DMS 273 (cell line): ENCODE data around the gene AIF1L.
"Not testable (repeated sequence)": the region's sequence is repeated elsewhere in the genome, so short reads cannot be mapped to it uniquely, and the experiment has no call there.

Source experiments
- DNase-seq: peaks from one replicate; lab custom pipeline; 2025; ENCODE audit not compliant: unreplicated experiment; lab: John Stamatoyannopoulos, UW

AIF1L gene

GRCh38 chr9:131098391-131099101 is 2.2 kb downstream of the AIF1L start:
- no peak for DNase-seq

- no peak for DNase-seq
Observed at GRCh38 chr9:131099102-131099606, 2.8 kb downstream of the AIF1L start.

GRCh38 chr9:131099845-131100244 is 3.5 kb downstream of the AIF1L start:
- DNase-seq = not testable (repeated sequence)

DNA sequence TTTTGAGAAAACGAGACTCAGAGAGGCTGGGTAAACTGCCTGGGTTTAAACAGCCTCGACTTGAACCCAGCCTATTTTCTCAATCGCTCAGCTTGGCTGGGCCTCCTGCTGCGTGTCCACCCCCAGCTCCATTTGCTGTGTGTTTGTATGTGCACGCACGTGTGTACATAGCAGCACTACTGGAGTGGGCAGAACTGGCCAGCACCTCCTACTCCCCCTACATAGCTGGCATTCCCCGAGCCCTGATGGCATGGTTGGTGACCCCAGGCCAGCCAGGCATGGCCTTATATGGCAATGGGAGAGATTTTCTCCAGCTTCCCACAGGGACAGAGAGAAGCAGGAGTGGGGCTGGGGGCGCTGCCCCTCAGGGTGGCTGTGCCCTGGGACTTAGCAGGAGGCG is 4.1 kb downstream of the AIF1L start:
- DNase-seq = no peak

- DNase-seq = no peak
Observed at GRCh38 chr9:131101207-131101964, 5.1 kb downstream of the AIF1L start.

GRCh38 chr9:131103024-131103423 is 6.7 kb downstream of the AIF1L start:
- no peak for DNase-seq

DNA sequence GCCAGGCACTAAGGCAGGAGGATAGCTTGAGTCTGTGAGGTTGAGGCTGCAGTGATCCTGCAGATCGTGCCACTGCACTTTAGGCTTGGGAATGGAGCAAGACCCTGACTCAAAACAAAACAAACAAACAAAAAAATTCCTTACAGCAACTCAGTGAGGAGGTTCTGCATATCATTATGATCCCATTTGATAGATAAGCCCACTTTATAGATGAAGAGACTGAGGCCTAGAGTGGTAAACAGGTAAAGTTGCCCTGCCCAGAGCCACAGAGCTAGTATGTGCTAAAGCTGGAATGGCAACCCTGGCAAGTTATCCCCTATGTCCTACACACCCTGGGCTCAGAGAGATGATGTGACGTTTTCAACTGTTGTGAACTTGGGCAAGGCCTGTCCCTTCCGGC is 7.2 kb downstream of the AIF1L start:
- no peak for DNase-seq

- DNase-seq = no peak
Observed at GRCh38 chr9:131104016-131104740, 7.8 kb downstream of the AIF1L start.

DNA sequence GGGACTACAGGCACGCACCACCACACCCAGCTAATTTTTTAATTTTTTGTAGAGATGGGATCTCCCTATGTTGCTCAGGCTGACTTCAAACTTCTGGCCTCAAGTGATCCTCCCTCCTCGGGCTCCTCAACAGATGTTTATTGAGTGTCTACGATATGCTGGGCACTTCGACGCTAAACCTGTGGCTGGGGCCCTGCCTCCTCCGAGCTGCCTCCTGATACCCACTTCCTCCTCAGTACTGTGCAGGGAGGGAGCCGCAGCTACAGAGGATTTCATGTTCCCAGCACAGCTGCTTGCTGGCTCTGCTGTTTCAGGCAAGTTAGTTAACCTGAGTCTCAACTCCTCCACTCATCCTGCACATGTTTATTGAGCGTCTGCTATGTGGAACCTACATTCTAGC is 9.6 kb downstream of the AIF1L start:
- no peak for DNase-seq

DNA sequence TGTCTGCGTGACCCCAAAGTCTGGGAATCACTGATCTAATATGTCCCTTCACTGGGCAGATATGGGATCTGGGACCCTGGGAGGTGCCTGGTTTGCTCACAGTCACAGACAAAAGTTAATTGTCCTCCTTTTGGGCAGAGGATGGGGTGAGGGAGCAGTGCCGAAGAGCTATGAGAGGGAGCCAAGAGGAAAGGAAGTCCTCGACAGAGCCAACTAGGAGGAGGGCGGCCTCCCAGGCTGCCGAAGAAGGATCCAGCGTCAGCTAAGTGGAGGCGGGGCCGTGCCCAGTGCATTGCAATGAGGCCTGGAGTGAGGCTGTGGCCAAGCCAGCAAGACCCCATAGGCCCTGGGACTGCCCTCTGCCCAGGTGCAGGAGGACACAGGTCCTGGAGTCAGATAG is 11.4 kb downstream of the AIF1L start:
- DNase-seq = no peak

- DNase-seq = no peak
Observed at GRCh38 chr9:131111186-131111853, 15.0 kb downstream of the AIF1L start.

- no peak for DNase-seq
Observed at GRCh38 chr9:131111854-131112311, 15.6 kb downstream of the AIF1L start.

DNA sequence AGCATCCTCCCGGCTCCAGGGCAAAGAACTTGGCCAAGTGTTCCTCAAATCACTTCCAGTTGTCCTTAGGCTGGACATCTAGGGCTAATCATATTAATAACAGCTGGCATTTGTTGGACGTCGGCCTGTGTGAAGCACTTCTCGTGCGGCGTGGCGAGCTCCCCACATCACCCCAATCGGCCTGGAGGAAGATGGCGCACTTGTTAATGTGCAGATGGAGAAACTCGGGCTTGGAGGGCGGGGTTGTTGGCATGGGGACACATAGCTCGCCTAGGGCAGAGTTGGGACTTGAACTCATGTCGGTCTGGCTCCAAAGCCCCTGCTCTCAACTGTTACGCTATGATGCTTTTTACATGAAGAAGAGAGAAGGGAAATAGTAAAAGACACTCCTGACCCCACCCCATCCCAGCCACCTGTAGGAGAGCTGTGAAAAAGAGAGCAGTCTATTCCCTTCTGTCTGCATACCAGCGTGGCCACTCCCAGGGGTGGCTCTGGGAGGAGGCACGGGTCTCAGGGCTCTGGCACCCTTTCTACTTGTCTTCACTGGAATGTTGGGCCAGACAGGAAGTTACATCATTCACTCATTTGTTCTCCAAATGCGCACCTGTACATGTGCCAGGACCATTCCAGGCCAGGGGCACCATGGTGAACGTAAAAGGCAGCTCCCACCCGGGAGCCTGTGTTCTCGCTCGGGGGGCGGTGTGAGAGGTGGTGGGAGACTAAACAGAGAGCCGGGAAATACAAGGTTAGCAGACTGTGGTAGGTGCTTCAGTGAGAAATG is 16.2 kb downstream of the AIF1L start:
- no peak for DNase-seq

DNA sequence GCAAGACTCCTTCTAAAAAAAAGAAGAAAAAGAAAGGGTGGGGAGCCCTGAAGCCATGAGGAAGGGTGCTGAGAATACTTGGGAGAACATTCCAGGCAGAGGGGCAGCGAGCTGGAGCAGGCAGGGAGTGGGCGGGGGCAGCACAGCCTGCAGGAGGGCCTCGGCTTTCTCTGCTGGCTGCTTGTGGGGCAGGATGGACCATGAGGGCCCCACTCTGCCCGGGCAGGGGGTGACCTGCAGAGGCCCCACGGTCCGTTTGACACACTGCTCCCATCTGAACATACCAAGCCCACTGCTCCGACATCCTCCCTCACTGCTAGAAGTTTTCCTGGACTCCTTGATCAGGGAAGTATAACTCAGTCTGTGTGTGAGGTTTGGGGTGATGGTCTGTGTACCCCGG is 17.3 kb downstream of the AIF1L start:
- no peak for DNase-seq

GRCh38 chr9:131114084-131114535 is 17.8 kb downstream of the AIF1L start:
- no peak for DNase-seq

DNA sequence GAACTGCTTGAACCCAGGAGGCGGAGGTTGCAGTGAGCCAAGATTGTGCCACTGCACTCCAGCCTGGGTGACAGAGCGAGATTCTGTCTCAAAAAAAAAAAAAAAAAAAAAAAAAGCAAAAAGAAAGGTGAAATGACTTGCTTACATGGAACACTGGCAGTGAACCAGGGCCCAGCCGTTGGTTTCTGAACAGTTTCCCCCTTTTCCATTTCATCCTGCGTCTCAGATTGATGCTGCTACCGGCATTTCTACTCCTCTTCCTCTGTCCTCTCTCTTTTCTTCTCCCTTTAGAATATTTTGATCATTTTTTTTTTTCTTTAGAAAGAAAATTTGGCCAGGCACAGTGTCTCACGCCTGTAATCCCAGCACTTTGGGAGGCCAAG is 19.0 kb downstream of the AIF1L start:
- not testable (repeated sequence) for DNase-seq

- no peak for DNase-seq
Observed at GRCh38 chr9:131116281-131117120, 20.2 kb downstream of the AIF1L start.

DNA sequence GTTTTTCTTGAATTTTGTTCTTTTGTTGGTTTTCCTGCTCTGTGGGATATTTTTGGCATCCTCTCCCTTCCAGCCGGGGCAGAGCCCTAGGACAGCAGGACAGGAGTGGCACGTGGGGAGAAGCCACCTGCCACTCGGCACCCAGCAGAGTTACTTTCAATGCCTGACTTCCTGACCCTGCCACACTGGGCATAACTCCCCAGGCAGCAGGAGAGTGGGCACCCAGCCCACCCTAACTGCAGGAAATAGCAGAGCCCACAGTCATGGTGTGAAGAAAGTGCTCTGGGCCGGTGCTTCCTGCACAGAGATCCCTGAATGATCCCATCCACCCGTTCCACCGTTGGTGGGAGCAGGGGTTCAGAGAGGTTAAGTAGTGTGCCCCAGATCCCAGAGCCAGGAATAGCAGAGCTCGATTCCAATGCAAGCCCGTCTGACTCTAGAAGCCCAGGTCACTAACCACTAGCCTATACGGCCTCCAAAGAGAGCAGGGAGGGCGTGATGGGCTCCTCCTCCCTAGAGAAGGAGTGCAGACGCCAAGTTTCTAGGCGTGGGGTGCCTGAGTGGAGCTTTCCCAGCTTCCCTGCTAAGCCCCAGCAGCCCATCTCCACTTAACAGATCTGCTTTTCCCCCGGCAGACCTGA is 20.9 kb downstream of the AIF1L start:
- DNase-seq = no peak

DNA sequence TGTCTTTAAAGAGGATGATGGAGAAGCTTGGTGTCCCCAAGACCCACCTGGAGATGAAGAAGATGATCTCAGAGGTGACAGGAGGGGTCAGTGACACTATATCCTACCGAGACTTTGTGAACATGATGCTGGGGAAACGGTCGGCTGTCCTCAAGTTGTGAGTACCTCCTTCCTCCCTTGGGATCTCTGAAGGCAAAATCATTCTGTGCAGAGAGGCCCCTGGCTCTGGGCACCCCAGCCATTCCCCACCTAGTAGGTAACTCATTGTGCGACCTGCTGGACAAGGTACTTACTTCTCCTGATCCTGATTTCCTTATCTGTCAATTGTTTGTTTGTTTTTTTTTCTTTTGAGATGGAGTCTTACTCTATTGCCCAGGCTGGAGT is 21.4 kb downstream of the AIF1L start:
- no peak for DNase-seq
